Measurements from ENCODE around the gene CTAGE6.
A peak's percentile ranks its signal among the peaks of the same experiment; 100 is the strongest.
"Not testable (repeated sequence)": the region's sequence is repeated elsewhere in the genome, so short reads cannot be mapped to it uniquely, and the experiment has no call there.

Gene CTAGE6, protein sequence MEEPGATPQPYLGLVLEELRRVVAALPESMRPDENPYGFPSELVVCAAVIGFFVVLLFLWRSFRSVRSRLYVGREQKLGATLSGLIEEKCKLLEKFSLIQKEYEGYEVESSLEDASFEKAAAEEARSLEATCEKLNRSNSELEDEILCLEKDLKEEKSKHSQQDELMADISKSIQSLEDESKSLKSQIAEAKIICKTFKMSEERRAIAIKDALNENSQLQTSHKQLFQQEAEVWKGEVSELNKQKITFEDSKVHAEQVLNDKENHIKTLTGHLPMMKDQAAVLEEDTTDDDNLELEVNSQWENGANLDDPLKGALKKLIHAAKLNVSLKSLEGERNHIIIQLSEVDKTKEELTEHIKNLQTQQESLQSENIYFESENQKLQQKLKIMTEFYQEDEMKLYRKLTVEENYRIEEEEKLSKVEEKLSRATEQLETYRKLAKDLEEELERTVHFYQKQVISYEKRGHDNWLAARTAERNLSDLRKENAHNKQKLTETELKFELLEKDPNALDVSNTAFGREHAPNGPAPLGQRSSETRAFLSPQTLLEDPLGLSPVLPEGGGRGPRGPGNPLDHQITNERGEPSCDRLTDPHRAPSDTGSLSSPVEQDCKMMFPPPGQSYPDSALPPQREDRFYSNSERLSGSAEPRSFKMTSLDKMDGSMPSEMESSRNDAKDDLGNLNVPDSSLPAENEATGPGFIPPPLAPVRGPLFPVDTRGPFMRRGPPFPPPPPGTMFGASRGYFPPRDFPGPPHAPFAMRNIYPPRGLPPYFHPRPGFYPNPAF

DNA sequence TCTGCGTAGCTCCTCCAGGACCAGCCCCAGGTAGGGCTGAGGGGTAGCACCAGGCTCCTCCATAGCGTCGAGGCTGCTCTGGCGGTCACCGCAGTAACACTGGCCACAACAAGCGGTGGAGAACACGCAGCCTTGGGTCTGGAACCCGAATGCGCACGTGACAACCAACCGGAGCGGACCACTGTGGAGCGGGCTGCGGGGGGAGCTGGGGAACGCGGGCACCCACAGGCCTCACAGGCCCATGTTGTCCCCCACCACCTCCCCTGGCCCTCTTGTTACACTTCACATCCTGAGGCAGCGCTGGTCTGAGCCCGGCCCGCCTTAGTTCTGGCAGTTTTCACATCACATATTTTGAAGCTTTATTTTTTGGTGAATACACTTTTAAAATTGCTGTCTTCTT is at the start of gene CTAGE6:
TSS of gene CTAGE6 (minus strand) at position 101 of the 400 bp plus-strand sequence. CDS start at position 63, 38 bp downstream.
- not testable (repeated sequence) for DNase-seq

- DNase-seq = not testable (repeated sequence)
Observed at GRCh38 chr7:143806664-143807071, 49.2 kb upstream of the CTAGE6 start.

- not testable (repeated sequence) for DNase-seq
Observed at GRCh38 chr7:143797896-143798290, 40.4 kb upstream of the CTAGE6 start.

- DNase-seq = not testable (repeated sequence)
Observed at GRCh38 chr7:143797119-143797895, 39.8 kb upstream of the CTAGE6 start.

DNA sequence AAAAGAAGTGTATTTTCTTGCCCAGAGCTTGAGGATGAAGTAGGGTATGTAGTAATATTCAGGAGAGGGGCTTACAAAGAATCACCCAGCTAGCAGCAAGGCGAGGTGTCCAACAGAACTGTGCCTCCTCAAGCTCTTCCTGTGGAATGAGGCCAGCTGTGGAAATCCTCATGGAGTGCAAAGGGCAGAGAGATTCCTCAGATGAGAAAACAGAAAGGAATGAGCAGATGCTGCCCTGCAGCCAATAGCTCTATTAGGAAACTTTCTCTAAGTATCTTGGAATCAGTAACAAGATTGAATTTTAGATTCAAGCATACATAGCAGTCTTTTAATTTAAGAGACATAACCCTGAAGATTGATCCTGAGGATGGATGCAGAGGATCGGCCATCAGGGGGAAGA is 38.2 kb upstream of the CTAGE6 start:
- DNase-seq = not testable (repeated sequence)

DNA sequence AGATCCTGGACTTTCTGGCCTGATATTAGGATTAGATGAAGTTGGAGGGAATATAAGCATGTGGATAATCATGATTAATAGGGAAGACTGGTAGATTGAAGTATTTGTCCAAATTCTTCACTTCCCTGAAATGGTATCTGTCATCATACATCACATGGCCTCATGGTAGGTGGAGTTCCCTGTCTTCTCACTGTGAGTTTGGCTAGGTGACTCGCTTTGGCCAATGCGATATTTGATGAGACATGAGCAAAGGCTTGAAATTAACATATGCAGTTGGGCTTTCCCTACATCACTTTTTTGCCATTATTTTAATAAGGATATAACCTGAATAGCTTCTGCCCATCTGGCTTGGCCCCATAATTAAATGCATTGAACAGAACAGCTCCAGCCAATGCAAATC is 35.1 kb upstream of the CTAGE6 start:
- DNase-seq = not testable (repeated sequence)

DNA sequence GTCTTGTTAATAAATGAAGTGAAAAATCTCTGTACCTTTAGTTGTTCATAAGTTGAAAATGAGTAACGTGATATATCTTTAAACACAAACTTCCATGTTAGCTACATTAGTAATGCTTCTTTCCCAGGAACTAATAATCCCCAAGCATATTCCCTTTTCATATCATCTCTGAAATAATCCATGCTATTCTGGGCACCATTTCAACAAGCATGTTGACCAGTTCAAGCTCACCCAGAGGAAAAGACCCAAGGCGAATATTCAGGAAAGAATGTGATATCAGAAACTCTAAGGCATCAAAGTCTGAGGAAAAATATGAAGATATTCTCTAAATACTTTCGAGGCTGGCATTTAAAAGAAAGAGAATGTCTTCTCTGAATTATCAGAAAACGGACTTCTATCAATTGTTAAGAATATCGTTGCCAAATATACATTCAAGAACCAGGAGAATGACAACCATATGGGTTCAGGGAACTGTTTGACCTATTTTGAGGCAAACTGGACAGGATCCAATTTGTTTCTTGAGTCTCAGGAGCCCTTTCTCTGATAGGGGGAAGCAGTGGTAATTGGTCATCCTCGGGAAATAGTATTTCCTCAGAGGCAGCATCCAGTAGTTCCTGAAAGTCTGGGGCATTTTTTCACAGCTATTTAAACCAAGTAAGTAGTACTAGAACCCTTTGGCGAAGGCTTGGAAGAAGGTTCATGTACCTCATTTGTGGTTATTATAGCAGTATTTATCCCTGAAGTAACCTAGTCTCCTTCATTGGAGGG is 28.1 kb upstream of the CTAGE6 start:
- DNase-seq = not testable (repeated sequence)

DNA sequence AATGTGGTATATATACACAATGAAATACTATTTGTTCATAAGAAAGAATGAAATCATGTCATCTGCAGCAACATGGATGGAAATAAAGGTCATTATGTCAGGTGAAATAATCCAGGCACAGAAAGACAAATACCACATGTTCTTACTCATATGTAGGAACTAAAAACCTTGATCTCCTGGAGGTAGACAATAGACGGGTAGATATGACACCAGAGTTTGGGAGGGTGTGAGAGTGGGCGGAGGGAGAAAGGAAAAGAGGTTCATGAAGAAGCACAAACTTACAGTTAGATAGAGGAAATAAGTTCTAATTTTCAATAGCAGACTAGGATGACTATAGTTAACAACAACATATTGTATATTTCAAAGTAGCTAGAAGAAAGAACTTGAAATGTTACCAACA is 22.1 kb upstream of the CTAGE6 start:
- DNase-seq = not testable (repeated sequence)

GRCh38 chr7:143772738-143773468 is 15.4 kb upstream of the CTAGE6 start:
- DNase-seq = not testable (repeated sequence)

DNA sequence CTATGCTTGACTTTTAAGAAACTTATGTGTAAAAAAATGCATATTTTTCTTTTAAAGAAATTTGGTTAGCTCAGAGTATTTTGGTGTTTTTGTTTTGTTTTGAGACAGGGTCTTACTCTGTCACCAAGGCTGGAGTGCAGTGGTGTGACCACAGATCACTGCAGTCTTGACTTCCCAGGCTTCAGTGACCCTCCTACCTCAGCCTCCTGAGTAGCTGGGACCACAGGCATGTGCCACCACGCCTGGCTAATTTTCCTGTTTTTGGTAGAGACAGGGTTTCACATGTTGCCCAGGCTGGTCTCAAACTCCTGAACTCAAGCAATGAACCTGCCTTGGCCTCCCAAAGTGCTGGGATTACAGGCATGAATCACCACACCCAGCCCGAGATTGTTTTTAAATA is 10.0 kb upstream of the CTAGE6 start:
- not testable (repeated sequence) for DNase-seq

DNA sequence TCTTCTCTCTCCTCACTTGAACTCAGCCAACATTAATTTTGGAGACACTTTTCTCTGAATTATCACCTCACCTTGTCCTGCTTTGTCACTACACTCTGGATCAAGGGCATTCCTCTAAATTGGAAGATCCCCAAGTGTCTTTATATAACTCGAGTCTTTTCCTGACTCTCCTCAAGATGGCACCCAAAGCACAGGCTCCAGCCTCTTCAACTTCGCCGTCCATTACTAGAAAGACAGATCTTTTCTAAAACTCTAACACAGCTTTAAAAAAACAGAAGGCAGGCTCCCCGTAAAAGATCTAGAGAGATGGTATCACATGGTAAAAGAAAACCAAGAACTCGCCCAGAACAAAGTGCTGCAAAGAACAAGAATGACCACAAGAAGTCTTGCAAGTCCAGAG is 8.2 kb upstream of the CTAGE6 start:
- DNase-seq = not testable (repeated sequence)

DNA sequence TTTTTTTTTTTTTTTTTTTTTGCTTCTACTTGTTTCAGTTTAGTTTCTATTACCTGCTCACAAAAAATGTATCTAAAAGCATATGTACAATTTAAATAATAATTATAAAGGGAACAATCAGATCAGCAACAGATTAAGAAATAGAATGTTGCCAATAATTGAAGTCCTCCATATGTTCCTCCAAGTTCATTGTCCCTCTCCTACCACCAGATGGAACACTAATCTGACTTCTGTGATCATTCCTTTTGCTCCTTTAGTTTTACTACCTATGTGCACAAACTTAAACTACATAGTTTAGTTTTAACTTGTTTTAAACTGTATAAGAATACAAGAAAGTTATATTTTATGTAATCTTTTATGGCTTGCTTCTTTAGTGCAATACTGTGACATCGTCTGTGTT is 5.6 kb upstream of the CTAGE6 start:
- DNase-seq = not testable (repeated sequence)

DNA sequence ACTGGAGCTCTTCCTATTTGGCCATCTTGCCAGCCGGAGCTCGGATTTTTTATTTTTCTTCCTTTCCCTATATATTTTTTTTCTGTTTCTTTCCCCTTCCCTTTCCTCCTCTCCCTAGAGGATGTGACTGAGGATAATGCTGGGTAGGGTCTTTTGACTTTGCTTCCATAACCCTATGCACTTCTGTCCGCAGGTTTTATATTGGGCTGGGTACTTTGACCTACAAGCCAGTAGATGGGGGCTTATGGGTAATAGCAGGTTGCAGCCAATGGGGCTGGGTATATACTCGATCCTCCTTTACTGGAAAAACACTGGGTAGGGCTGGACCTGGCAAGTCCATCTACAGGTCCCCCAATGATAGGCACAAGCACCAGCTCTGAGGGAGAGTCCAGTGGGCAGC is 12.2 kb downstream of the CTAGE6 start:
- not testable (repeated sequence) for DNase-seq

DNA sequence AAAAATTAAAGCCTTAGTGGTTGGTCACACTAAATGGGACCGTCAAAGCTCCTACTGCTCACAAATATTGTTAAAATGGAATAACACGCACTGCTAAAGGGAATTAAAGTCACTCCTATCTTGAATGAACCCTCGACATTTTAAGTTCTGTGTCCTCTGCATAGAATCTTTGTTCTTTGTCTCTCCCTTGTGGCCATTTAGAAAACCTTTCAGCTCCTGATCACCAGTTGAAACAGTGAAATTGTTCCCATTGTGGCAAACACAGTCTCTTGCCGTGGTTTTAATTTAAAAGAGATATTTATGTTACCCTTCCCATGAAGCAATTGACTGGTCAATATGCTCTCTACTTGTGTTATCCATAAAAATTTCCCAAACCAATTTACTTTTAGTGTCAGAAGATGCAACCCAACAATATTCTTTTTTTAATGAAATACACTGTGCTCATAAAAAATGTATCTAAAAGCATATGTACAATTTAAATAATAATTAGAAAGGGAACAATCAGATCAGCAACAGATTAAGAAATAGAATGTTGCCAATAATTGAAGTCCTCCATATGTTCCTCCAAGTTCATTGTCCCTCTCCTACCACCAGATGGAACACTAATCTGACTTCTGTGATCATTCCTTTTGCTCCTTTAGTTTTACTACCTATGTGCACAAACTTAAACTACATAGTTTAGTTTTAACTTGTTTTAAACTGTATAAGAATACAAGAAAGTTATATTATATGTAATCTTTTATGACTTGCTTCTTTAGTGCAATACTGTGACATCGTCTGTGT is 20.3 kb downstream of the CTAGE6 start:
- peak; percentile 29 for DNase-seq

GRCh38 chr7:143735962-143736361 is 21.5 kb downstream of the CTAGE6 start:
- DNase-seq = no peak

DNA sequence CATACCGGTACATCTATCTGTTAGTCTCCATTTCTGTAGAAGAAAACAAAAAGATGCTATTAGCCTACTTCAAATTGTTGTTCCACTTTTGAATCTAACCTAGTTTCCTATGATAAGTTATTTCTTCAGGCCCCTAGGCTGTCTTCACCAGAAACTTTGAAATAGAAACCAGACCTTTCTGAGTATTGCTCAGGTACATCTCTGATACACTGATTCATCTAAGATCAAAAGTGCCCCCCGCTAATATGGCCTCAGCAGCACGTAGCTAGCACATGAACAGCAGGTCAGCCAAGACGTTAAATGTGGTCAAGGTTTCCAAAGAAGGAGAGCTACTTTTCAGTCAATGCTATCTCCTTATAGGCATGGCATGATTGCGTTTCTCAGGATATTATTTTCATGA is 23.6 kb downstream of the CTAGE6 start:
- DNase-seq = no peak

DNA sequence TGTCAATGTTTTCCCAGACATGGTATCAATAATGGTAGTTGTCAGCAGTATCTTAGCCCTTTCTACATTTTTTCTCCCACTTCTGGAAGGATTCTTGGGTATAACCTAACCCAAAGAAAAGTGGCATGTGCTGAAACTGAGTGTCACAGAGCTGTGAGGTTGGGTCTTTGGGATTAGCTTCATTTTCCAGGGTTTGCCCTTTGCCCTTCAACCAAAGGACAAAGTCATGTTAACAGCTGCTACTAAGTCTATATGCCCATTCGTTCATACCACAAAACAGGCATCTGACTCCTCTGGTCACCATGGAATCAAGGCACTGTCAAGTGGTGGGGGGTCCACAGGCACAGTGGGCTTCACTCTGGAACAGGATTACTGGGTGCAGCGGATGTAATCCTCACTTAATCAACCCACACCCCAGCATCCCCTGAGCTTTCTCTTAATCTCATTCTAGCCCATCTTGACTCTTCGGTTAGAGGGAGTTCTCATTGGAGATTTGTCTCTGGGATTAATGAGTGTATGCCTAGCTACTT is 29.1 kb downstream of the CTAGE6 start:
- no peak for DNase-seq

DNA sequence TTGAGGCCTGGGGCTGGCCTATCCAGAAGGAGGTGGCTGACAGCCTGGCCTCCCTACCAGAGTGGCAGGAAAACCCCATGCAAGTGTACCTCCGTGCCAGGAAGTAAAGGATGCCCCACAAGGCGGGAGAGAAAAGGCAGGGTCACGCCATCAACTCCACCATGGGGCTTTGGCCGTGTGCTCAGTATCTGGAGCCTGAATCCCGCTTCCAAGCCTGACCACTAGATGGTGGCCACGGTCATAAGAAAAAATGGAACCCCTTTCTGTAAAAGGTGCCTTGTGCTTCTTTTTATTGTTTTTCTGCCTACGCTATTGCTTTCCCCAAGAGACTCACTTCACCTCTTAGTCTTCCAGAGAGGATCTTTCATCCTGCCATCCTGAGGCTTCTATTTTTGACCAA is 29.9 kb downstream of the CTAGE6 start:
- not testable (repeated sequence) for DNase-seq

- not testable (repeated sequence) for DNase-seq
Observed at GRCh38 chr7:143726143-143726542, 31.4 kb downstream of the CTAGE6 start.

- not testable (repeated sequence) for DNase-seq
Observed at GRCh38 chr7:143720335-143720734, 37.2 kb downstream of the CTAGE6 start.

All from NCI-H69 (cell line).